GM19463 (cell line): ENCODE results near the gene KRT72.
A peak's percentile ranks its signal among the peaks of the same experiment; 100 is the strongest.
"Not testable (repeated sequence)": the region's sequence is repeated elsewhere in the genome, so short reads cannot be mapped to it uniquely, and the experiment has no call there.

ENCODE experiments used
- ATAC-seq: cut with Tn5 transposase; IDR thresholded peaks from one replicate; pipeline ENCODE4 v1.9.1; 2021; ENCODE audit warnings: mild to moderate bottlenecking, moderate library complexity; ENCODE audit not compliant: unreplicated experiment

KRT72 gene

DNA sequence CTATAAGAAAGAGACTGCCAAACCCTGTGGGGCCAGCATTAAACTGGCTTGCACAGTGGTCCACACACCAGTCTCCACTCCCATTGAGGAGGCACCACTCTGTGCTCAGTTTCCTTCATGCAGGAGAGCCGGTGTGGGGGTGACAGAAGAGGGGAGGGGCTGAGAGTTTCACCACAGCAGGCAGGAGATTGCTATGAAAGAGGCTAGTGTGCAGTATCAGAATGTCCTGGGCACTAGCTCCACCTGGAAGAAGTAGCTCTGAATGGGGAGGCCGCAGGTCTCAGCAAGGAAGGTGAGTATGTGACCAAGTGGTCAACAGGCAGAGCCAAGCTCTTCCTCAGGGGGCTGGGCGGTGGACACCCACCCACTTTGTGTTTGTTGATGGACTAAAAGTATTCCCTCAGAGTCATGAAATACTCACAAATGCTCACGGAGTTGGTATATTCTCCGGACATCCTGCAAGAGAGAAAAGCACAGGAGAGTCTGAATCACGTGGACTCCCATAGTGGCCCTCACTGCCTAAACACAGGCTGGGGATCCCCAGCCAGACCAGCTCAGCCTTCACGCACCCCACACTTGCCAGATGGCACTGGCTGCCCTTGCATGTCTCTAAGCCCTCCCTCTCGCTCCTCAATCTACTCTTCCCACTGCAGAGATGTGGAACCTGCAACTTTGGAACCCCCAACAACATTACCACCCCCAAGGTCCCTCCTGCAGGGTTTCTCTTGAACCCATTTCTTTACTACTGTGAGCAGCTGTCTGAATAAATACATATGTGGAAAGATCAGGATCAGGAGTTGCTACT lies 7.8 kb upstream of the KRT72 start:
- no peak for ATAC-seq

DNA sequence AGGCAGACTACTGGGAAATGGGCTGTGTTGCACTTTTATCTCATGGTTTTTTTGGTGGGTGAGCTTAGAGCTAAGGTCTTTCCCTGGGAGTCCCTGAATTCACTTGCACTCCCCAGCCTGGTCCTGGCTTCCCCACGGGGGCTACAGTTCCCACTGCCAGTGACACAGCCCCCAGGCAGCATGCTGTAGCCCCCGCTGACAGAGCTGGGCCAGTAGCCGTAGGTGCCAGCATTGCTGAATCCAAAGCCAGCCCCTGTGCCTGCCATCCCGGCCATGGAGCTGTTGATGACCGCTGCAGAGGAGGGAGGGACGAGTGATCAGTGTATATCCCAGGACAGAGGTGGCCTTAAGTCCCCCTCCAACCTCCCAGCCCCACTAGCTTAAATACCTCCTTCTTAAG lies 6.9 kb upstream of the KRT72 start:
- ATAC-seq: no peak

DNA sequence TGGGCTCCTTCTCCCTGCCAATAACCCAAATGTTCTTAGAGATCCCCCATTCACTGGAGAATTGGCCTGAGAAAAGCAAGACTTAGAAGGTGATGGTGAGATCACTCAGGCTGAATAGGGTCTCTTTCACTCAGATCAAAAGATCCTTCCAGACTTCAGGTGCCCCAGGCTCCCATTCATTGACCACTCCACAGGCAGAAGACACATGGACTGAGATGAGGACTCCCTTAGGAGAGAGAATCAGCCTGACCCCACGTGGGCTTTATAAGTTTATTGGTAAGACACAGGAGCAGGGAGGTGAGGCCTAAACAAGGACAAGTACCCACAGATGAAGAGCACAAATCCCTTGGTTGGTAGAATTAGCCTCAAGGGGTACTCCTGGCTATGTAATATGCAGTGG lies 6.1 kb upstream of the KRT72 start:
- no peak for ATAC-seq

DNA sequence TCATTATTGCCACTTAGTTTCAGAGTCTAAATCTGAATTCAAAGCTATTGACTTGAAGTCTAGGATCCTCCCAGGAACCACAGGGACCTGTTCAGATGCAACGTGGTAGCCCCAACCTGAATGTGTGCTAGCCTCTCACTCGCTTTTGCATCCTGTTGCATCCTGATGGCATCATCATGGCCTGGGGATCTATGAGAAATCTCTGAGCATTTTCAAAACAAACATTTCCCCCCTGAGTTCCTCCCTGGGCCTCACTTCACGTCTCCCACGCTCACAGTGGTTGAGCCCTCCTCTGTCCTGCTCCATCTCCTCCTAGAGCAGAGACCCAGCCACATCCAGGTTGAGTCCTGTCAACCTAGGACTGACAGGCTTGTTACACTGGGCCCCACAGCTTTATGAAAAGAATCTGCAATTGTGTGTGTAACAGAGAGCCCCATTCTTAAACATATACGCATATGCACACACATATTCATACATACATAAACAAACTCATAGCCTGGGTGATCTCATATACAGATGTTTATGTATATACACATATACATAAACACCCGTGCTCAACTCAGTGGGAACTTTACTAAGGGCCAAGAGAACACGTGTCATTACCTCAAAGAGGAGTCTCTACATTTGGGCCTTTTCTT lies 5.4 kb upstream of the KRT72 start:
- ATAC-seq: no peak

DNA sequence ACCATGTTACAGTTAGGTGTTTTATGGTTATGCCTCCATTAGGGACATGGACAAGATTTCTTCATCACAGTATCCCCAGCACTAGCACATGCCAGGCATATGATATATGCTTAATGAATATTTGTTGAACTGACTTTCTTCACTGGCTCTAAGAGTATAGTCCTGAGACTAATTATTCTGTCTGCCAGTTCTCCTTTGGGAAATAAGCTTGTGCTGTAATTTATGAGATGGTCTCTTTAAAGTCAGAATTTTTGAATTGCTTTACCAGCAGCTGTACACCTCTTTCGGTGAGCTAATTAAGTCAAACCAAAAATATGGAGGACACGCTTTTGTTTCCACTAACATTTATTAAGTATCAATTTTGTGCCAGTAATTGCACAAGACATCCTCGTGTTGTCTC lies 4.8 kb upstream of the KRT72 start:
- ATAC-seq: no peak

DNA sequence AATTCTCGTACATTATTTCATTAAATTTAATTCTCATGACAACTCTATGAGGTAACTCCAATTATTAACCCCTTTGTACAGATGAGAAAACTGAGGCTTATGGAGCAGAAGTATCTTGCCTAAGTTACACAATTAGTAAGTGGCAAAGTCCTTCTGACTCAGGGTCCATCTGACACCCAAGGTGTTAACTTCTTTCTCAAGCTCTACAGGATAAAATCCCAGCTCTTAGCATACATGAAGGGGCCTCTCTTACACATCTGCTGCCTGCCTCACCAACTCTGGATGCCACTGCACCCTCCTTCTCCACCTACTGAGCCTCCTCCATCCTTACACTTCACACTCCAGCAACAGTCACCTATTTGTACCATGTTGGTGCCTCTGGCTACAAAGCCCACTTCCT lies 4.3 kb upstream of the KRT72 start:
- ATAC-seq: no peak

DNA sequence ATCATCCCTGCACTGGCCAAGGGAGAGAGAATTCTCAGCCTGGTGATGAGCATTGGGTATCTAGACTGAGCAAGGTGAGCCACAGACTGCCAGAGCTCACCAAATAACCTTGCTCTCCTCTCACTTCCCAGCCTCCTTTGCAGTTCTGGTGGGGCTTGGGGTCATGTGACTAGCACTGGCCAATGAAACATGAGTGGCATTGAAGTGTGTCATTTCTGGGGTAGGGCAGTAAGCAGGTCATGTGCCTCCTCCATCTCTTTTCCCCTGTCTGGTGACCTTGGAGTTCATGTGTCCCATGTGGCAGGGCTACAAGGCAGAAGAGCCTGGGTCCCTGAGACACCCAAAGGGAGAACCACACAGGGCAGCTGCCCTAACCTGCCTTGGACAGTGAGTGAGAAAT lies 3.6 kb upstream of the KRT72 start:
- no peak for ATAC-seq

DNA sequence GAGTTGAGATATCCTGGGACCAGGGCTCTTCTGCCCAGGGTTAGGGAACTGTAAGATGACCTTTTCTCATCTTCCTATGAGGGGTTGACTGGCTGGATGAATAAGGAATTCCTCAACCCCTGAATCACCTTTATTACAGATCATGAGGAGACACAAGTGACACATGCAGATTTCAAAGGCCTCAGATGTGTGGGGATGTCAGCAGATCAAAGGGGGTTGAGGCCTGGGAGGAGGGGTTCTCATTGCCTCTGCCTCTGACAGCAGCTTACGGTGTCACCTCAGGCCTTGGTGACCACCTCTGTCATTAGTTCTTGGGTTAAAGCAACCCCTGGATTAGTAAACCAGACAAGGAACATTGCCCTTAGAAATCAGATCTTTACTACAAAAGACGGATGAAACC lies 2.1 kb upstream of the KRT72 start:
- ATAC-seq: no peak

DNA sequence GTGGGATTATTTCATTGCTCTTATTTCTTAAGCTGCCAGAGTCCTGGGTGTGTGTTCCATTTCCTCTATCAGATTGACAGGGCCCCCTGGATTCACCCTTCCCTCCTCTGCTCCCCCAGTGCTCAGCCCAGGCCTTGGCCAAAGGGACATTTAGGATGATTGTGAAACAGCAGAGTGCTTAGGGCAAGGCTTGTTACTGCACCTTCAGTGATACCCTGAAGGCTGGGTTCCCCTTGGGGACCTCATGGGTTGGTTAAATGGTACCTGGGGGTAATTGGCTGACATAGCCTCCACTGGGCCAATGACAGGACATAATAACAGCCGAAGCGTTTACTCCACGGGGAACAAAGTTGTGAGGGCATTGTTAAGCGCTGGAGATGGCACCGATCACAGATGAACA lies 1.3 kb upstream of the KRT72 start:
- no peak for ATAC-seq

DNA sequence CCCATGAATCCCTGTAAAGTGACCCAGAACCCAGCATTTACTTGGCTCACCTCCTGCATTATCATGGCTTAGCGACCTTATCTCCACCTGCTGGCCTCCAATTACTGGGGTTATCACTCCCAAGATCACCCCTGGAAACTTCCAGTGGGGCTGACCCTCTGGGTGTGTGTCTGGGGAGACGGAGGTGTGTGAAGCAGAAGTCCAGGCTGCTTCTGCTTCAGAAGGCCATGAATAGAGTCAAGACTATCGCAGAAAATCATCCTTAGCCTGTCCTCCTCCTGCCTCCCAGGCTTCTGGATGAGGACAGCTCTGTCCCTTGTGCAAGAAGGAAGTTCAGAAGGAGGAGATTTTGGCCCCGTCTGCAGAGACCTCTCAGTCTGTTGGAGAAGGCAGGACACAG lies 408 bp upstream of the KRT72 start:
- ATAC-seq: no peak

DNA sequence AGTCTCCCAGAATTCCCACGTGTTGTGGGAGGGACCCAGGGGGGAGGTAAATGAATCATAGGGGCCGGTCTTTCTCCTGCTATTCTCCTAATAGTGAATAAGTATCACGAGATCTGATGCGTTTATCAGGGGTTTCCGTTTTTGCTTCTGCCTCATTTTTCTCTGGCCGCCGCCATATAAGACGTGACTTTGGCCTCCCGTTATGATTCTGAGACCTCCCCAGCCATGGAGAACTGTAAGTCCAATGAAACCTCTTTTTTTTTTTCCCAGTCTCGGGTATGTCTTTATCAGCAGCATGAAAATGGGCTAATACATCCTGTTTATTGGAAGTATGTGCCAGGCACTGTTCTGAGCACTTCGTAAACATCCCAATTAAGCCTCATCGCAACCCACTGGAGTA lies 788 bp downstream of the KRT72 start:
- no peak for ATAC-seq

DNA sequence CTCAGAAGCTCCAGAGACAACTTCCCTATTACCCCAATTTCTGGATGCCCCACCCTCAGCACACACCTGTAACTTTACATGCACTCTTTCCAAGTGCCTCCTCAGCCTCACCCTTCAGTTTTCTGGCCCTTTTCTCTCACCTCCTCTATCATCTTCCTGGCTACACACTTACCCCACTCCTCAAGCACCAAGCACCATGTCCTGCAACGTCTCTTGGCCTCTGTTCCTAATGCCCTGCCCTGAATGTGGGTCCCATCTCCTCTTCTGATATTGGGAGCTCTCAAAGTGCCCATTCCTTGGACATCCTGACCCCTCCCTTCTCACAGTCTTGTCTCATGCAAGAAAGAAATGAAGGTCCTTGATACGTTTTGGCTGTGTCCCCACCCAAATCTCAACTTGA lies 1.2 kb downstream of the KRT72 start:
- no peak for ATAC-seq

DNA sequence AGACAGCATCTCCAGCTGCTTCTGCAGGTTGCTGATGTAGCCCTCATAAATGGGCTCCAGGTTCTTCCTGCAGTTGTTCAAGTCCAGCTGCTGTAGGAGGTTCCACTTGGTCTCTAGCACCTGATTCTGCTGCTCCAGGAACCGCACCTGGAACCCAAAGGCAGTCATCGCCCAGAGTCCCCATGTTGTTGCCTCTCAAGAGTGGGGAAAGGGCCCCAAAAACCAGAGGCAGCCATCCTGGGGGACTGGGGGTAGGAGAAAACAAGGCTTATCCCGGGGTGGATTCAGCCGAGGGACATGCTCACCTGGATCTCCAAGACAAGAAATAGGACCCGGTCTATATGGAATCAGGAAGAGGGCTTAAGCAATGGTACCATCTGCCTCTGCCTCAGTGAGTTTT lies 2.3 kb downstream of the KRT72 start:
- ATAC-seq: no peak

DNA sequence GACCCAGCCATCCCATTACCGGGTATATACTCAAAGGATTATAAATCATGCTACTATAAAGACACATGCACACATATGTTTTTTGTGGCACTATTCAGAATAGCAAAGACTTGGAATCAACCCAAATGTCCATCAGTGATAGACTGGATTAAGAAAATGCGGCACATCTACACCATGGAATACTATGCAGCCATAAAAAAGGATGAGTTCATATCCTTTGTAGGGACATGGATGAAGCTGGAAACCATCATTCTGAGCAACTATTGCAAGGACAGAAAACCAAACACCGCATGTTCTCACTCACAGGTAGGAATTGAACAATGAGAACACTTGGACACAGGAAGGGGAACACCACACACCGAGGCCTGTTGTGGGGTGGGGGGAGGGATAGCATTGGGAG lies 7.0 kb downstream of the KRT72 start:
- not testable (repeated sequence) for ATAC-seq

DNA sequence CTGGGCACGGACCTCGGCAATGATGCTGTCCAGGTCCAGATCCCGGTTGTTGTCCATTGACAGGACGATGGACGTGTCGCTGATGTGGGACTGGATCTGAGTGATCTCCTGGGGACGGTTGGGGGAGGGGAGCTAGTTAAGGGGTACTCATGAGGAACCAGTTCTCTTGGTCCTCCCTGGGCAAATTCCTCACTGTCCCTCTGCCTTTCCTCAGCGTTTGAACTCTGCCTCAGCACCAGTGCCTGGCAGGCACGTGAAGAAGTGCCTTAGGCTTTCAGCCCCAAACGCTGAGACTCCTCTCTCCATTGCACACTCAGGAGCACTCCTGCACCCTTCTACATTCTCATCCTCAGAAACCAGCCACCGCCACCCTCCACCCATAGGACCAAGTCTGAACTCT lies 9.7 kb downstream of the KRT72 start:
- no peak for ATAC-seq

DNA sequence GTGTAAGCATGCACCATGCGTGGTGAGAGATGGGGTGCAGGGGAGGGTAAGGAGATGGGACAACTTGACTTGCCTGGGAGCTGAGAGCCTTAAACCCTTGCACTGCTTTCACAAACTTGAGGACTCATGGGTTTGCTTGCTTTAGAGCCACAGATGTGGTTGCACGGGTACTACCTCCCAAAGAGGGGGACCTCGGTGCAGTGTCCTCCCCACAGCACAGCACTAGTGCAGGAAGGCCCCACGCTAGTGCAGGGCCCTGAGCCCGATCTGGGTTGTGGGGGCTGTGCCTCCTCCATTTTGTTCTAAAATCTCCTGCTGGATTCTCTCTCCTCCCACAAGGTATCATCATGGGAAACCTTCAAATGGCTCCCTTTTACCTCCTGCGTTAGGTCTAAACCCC lies 11.2 kb downstream of the KRT72 start:
- no peak for ATAC-seq

DNA sequence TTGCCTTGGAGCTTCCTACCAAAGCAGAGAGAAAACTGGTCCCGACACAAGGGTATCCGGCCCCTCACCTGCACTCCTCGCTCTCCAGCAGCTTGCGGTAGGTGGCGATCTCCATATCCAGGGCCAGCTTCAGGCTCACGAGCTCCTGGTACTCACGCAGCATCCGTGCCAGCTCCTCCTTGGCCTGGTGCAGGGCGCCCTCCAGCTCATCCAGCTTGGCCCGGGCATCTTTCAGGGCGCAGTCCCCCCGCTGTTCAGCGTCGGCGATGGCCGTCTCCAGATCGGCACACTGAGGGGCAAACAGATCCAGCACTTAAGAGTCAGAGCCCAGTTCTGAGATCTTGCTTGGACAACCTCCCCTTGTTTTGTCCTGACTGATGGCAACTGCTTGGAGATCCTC lies 13.7 kb downstream of the KRT72 start:
- no peak for ATAC-seq

DNA sequence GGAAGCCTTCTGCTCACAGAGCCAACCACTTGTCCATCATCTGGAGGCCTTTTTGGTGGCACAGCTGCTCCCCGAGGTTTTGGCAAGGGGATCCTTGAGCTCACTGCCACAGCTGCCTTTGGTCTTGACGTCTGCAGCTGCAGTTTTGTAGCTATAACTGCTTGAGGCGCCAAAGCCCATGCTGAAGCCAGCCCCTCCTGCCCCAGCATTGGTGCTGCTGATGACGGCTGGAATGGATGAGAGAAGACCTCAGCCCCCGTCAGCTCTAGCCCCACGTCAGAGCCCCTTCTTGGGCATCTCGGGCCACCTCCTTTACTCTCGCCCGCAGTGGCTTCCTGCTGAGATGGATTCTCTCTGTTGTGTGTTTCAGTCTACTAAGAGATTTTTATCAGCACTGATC lies 15.3 kb downstream of the KRT72 start:
- no peak for ATAC-seq

DNA sequence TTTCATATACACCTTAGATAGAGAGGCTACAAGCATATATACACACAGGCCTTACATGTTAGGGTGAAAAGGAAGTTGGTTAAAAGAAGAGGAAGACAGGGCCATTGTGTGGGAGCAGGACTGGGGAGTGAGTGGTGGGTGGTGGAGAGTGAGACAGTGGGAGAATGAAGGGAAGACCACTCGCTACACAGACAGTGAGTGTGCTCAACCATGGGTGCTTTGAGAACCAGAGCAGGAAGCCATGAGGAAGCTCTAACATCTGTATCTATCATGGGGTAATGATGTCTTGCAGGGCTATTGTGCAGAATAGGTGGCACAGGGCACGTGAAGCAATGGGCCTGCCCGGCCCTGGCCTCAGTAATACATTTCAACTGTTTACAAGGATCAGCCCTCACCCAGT lies 16.2 kb downstream of the KRT72 start:
- ATAC-seq: no peak

DNA sequence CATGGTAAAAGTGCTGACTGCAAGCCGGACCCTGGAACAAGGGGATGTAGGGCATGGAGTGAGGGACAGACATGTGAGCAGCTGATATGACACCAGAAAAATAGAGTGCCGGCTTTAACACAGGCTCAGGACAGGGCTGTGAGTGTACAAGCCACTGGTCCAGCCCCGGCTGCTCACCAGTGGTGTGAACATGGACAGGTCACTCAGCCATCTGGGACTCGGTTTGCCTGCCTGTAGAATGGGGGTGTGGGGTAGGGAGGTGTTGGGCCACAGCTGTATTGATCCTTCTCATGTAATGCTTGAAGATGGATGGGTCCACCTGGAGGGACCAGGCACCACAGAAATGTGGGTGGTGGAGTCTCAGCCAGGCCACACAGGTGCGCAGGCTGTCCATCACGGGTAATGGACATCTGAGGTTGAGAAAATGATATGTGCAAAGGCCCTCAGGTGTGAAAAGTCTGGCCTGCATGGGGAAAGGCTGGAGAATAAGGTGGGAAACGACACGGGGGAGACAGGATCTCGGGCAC lies 17.0 kb downstream of the KRT72 start:
- no peak for ATAC-seq

DNA sequence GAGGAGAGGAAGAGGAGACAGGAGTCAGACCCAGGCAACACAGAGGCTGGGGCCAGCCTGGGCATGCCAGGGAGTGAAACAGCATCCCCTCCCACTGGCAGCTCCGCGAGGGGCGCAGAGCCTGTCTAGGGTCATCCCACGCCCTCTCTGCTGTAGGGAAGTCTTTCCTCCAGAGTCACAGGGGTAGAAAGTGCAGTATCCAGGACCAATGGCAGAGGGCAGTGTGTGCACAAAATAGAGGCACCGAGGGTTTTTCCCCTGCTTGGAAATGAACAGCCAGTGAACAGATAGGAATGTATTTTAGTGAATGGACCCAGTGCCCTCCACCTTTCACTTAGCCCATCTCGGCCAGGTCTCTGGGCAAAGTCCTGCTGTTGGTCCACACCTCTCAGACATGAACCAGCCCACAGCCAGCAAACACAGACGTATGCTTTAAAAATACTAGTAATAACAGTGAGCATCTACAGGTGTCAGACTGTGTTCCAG lies 18.2 kb downstream of the KRT72 start:
- ATAC-seq: peak; percentile 47

DNA sequence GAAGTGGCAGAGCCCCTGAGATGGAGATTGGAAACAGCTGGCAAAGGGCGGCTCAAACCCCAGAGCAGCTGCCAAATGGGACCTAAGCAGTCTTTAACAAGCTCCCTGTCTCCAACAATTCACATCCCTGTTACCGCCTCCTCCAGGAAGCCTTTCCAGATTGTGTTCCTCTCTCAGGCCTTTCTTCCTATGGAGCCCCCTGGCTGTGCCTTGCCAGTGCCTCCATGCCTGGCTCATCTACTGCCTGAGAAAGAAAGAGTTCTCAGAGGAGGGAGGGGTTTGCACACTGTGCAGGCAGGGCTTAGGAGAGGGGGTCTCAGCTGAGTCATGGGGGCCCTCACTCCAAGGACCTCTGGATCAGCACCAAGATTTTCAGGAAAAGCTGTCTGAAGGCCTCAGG lies 18.8 kb downstream of the KRT72 start:
- no peak for ATAC-seq
